HEK293 (cell line): Measurements from ENCODE around the gene PGGT1B.

Experiments used
- TRIM28 ChIP-seq: IDR thresholded peaks from 2 replicates; pipeline ENCODE4 v1.6.1; 2011; ENCODE audit warnings: low read length, control low read depth, borderline replicate concordance
- ZBTB7A ChIP-seq: fragments of 450-650 bp; formaldehyde crosslinking; IDR thresholded peaks from 2 replicates; pipeline ENCODE4 v1.5.1; 2016; ENCODE audit warnings: low read depth, missing biosample characterization, missing genetic modification characterization
- ZNF146 ChIP-seq: fragments of 450-650 bp; formaldehyde crosslinking; IDR thresholded peaks from 2 replicates; pipeline ENCODE4 v1.5.1; 2016; ENCODE audit warnings: missing biosample characterization, missing genetic modification characterization
- ZNF549 ChIP-seq: fragments of 450-650 bp; IDR thresholded peaks from 2 replicates; pipeline ENCODE4 v1.5.1; 2018; ENCODE audit warnings: missing biosample characterization, missing genetic modification characterization, mild to moderate bottlenecking, inconsistent platforms, moderate library complexity
- ZXDB ChIP-seq: fragments of 450-650 bp; formaldehyde crosslinking; IDR thresholded peaks from 2 replicates; pipeline ENCODE4 v1.5.1; 2016; ENCODE audit warnings: missing biosample characterization, missing genetic modification characterization
- TF ChIP-seq, protein P1 (sequence below): fragments of 450-650 bp; formaldehyde crosslinking; IDR thresholded peaks from 2 replicates; pipeline ENCODE4 v1.5.1; 2016; ENCODE audit warnings: missing biosample characterization, missing genetic modification characterization
- TF ChIP-seq, protein P2 (sequence below): fragments of 450-650 bp; formaldehyde crosslinking; IDR thresholded peaks from 2 replicates; pipeline ENCODE4 v1.5.1; 2016; ENCODE audit warnings: missing biosample characterization, missing genetic modification characterization, low read depth
- TF ChIP-seq, protein P3 (sequence below): sonication (generic); formaldehyde crosslinking; IDR thresholded peaks from 2 replicates; pipeline ENCODE4 v1.8.1; 2022; ENCODE audit warnings: mild to moderate bottlenecking, moderate library complexity, missing genetic modification reagents

DNA sequence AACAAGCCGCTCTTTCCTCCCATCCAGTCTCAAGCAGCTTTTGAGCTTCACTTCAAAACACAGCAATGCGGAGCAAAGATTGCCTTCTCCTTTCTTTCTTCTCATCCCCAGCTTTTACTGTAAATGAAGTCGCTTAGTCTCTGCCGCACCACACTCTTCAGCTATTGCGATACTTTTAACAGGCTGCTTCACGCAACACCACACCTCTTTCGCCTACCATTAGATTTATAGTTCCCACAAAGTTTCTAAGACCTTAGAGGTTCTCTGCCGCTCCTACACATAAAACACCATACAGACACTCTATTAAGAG, 711 bp downstream of the PGGT1B start:
- TF ChIP-seq, protein P1, sequence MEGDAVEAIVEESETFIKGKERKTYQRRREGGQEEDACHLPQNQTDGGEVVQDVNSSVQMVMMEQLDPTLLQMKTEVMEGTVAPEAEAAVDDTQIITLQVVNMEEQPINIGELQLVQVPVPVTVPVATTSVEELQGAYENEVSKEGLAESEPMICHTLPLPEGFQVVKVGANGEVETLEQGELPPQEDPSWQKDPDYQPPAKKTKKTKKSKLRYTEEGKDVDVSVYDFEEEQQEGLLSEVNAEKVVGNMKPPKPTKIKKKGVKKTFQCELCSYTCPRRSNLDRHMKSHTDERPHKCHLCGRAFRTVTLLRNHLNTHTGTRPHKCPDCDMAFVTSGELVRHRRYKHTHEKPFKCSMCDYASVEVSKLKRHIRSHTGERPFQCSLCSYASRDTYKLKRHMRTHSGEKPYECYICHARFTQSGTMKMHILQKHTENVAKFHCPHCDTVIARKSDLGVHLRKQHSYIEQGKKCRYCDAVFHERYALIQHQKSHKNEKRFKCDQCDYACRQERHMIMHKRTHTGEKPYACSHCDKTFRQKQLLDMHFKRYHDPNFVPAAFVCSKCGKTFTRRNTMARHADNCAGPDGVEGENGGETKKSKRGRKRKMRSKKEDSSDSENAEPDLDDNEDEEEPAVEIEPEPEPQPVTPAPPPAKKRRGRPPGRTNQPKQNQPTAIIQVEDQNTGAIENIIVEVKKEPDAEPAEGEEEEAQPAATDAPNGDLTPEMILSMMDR (tag by site-specific recombination): no peak
- TF ChIP-seq TRIM28 (no peak), ZNF549 (tag by site-specific recombination) (no peak), ZNF146 (tag by site-specific recombination) (no peak), ZXDB (tag by site-specific recombination) (no peak), ZBTB7A (tag by site-specific recombination) (no peak)
- TF ChIP-seq, protein P2, sequence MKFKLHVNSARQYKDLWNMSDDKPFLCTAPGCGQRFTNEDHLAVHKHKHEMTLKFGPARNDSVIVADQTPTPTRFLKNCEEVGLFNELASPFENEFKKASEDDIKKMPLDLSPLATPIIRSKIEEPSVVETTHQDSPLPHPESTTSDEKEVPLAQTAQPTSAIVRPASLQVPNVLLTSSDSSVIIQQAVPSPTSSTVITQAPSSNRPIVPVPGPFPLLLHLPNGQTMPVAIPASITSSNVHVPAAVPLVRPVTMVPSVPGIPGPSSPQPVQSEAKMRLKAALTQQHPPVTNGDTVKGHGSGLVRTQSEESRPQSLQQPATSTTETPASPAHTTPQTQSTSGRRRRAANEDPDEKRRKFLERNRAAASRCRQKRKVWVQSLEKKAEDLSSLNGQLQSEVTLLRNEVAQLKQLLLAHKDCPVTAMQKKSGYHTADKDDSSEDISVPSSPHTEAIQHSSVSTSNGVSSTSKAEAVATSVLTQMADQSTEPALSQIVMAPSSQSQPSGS (tag by site-specific recombination): no peak
- TF ChIP-seq, protein P3, sequence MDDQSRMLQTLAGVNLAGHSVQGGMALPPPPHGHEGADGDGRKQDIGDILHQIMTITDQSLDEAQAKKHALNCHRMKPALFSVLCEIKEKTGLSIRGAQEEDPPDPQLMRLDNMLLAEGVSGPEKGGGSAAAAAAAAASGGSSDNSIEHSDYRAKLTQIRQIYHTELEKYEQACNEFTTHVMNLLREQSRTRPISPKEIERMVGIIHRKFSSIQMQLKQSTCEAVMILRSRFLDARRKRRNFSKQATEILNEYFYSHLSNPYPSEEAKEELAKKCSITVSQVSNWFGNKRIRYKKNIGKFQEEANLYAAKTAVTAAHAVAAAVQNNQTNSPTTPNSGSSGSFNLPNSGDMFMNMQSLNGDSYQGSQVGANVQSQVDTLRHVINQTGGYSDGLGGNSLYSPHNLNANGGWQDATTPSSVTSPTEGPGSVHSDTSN (CRISPR knock-in tag): no peak
